ENCODE data around the gene GABPB1.

Gene GABPB1

DNA sequence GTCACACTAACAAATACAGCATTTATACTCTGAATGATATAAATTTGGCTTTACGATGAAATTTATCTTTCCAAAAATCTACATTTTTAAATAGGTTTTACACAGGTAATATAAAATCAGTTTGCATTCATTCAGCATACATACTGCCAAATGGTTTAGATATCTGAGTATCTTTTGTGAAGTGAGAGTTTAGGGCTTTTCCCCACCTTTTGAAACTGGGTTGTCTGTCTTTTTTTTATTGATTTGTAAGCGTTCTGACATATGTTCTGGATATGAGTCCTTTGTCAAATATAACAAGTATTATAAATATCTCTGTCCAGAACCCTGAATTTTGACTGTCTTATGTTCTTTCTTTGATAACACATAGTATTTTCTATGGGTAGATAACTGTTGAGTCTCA, 42.4 kb downstream of the GABPB1 start:
- no peaks in the 10 kb centered on the region for H3K4me1 ChIP-seq (ENCODE audit: insufficient read depth, low read length, severe bottlenecking)
- no peak overlapping the region for H3K9ac ChIP-seq (ENCODE audit: low read length)
- H3K9me2 ChIP-seq (ENCODE audit: low read depth, low read length): no peaks in the 10 kb centered on the region
- no peak overlapping the region for H3K27ac ChIP-seq (ENCODE audit: low read depth, low read length, poor library complexity, severe bottlenecking)
- H3K4me3 ChIP-seq (ENCODE audit: low read depth, low read length, poor library complexity, severe bottlenecking): no peak overlapping the region
- peaks cover 11% of the 10 kb centered on the region; the same call in 1 of the 2 replicates for H3K79me2 ChIP-seq (ENCODE audit: insufficient read depth, low read length)
- TF ChIP-seq EZH2 (IDR thresholded peaks at IDR 0.05; ENCODE audit: borderline replicate concordance, low read length) (no peak), CTCF (IDR thresholded peaks at IDR 0.05; ENCODE audit: low read length) (no peak)
- H3K36me3 ChIP-seq (ENCODE audit: insufficient read depth, low read length): peaks cover 13% of the 10 kb centered on the region
- H4K20me1 ChIP-seq (ENCODE audit: insufficient read depth, low read length): no peaks in the 10 kb centered on the region
- H3F3A ChIP-seq (ENCODE audit: insufficient read depth, low read length): no peaks in the 10 kb centered on the region
- no peaks in the 10 kb centered on the region for H3K27me3 ChIP-seq (ENCODE audit: insufficient read depth, low read length)
- no peak overlapping the region for H2AFZ ChIP-seq (ENCODE audit: low read length)
- H3K4me2 ChIP-seq (ENCODE audit: low read length): no peak overlapping the region
- H3K9me3 ChIP-seq (ENCODE audit: low read length): peaks cover 8% of the 10 kb centered on the region

- no peak overlapping the region for H3K4me2 ChIP-seq (ENCODE audit: low read length)
- H3K36me3 ChIP-seq (ENCODE audit: insufficient read depth, low read length): peaks cover 38% of the 10 kb centered on the region
- no peaks in the 10 kb centered on the region for H3F3A ChIP-seq (ENCODE audit: insufficient read depth, low read length)
- H3K79me2 ChIP-seq (ENCODE audit: insufficient read depth, low read length): no peaks in the 10 kb centered on the region
- no peaks in the 10 kb centered on the region for H3K9me2 ChIP-seq (ENCODE audit: low read depth, low read length)
- H4K20me1 ChIP-seq (ENCODE audit: insufficient read depth, low read length): no peaks in the 10 kb centered on the region
- H2AFZ ChIP-seq (ENCODE audit: low read length): no peak overlapping the region
- H3K9me3 ChIP-seq (ENCODE audit: low read length): peaks cover 12% of the 10 kb centered on the region
- no peak overlapping the region for H3K27ac ChIP-seq (ENCODE audit: low read depth, low read length, poor library complexity, severe bottlenecking)
- no peak for TF ChIP-seq EZH2 (IDR thresholded peaks at IDR 0.05; ENCODE audit: borderline replicate concordance, low read length)
- TF ChIP-seq CTCF (IDR thresholded peaks at IDR 0.05; ENCODE audit: low read length): no peak
- H3K27me3 ChIP-seq (ENCODE audit: insufficient read depth, low read length): no peaks in the 10 kb centered on the region
- H3K4me1 ChIP-seq (ENCODE audit: insufficient read depth, low read length, severe bottlenecking): peaks cover 2% of the 10 kb centered on the region
- no peak overlapping the region for H3K4me3 ChIP-seq (ENCODE audit: low read depth, low read length, poor library complexity, severe bottlenecking)
- H3K9ac ChIP-seq (ENCODE audit: low read length): no peak overlapping the region
Observed at GRCh38 chr15:50307799-50308198, 47.2 kb downstream of the GABPB1 start.

GRCh38 chr15:50304836-50305235, 50.2 kb downstream of the GABPB1 start:
- H3K4me2 ChIP-seq (ENCODE audit: low read length): no peak overlapping the region
- H3K36me3 ChIP-seq (ENCODE audit: insufficient read depth, low read length): peaks cover 57% of the 10 kb centered on the region
- no peaks in the 10 kb centered on the region for H3K79me2 ChIP-seq (ENCODE audit: insufficient read depth, low read length)
- no peak overlapping the region for H2AFZ ChIP-seq (ENCODE audit: low read length)
- H3K4me1 ChIP-seq (ENCODE audit: insufficient read depth, low read length, severe bottlenecking): peaks cover 4% of the 10 kb centered on the region
- no peak for TF ChIP-seq EZH2 (IDR thresholded peaks at IDR 0.05; ENCODE audit: borderline replicate concordance, low read length)
- no peak for TF ChIP-seq CTCF (IDR thresholded peaks at IDR 0.05; ENCODE audit: low read length)
- no peak overlapping the region for H3K4me3 ChIP-seq (ENCODE audit: low read depth, low read length, poor library complexity, severe bottlenecking)
- H3K9me2 ChIP-seq (ENCODE audit: low read depth, low read length): no peaks in the 10 kb centered on the region
- H4K20me1 ChIP-seq (ENCODE audit: insufficient read depth, low read length): no peaks in the 10 kb centered on the region
- peaks cover 12% of the 10 kb centered on the region for H3K9me3 ChIP-seq (ENCODE audit: low read length)
- H3K9ac ChIP-seq (ENCODE audit: low read length): no peak overlapping the region
- H3F3A ChIP-seq (ENCODE audit: insufficient read depth, low read length): no peaks in the 10 kb centered on the region
- H3K27me3 ChIP-seq (ENCODE audit: insufficient read depth, low read length): no peaks in the 10 kb centered on the region
- no peak overlapping the region for H3K27ac ChIP-seq (ENCODE audit: low read depth, low read length, poor library complexity, severe bottlenecking)
